Activated naive CD4-positive, alpha-beta T cell (primary cell): ENCODE results near the gene ITGB8.
"Not testable (repeated sequence)": the region's sequence is repeated elsewhere in the genome, so short reads cannot be mapped to it uniquely, and the experiment has no call there.

ENCODE experiments used
- DNase-seq, 4 experiments: peaks; one replicate each; lab custom pipeline; 2025; lab: John Stamatoyannopoulos, UW

The ITGB8 gene

DNA sequence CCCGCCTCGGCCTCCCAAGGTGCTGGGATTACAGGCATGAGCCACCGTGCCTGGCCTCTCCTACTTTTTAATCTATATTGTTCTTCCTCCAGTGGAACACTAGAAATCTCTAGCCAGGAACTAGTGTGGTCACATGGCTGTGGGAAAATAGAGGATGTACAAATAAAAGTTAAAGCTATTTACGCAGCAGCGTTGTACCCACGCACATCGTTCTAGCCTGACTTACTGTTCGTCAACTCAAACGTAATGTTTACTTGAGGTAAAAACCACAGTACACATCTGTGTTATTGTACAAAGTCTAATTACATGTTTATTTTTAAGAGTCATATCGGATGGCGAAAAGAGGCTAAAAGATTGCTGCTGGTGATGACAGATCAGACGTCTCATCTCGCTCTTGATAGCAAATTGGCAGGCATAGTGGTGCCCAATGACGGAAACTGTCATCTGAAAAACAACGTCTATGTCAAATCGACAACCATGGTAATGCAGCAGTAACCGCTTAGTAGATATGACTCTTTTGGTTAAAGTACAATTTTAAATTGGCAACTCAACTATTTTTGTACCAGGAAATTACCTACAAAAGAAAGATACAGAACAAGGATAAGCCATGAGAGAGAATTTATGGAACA, 50.8 kb downstream of the ITGB8 start:
- DNase-seq, result no peak

DNA sequence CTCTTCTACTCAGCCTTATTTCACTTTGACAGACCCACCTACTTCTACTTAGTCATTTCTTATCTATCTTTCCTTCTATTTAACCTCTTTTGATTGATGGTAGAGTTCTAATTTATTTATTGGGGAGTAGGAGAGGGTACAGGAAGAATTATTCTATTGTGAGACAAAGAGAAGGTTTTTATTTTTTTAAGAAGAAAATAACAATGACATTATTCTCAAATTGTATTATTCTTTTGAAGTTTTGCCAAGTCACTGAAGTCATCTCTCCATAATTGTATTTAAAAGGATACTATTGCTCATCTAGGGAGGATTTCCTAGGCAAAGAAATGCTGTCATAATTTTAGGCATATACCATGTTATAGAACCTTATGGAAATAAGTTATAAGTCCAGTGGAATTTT, 52.7 kb downstream of the ITGB8 start:
- DNase-seq, result no peak

DNA sequence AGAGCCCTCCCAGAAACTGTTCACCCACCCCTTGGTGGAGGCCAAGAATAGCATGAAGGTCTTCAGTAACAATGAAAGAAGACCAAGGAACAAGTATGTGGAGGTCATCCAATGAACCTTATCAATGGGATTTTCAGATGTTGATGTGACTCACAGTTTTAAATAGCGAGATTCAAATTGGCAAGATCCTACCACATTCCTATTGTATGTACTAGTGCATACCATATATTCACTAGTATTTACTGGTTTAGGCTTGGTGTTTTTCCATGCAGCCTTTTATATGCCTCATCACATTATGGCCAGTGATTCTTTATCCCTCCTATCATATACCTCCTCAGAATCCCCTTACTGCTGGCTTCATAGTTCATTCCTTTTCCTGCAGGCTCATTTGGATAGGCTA, 54.4 kb downstream of the ITGB8 start:
- DNase-seq, result no peak

DNA sequence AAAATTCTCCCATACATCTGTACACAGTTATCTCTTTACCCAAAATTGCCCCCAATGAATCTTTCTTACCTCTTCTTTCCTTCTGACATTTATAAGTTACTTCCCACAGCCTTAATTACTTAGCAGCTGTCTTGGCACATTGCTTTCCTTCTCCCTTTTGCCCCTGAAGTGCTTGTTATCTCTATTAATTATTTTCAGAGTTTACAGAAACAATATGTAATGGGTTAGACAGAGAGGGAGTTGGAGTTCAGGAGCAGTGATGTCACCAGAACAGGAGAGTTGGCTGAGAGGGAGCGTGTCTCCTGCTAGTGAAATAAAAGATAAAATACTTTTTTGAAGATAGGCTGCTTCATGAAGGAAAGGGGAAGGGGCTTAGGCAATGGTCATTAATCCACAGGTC, 57.4 kb downstream of the ITGB8 start:
- no peak for DNase-seq

DNA sequence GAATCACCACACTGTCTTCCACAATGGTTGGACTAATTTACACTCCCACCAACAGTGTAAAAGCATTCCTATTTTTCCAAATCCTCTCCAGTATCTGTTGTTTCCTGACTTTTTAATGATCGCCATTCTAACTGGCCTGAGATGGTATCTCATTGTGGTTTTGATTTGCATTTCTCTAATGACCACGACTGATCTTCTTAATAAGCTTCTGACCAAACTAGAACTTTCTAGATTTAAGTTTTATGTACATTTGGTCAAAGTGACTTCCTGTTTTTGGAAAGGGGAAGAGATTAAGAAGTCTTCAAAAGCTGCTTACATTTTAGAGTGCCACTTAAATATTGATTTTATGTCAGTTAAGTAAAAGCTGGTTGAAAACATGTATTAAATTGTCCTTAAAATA, 58.5 kb downstream of the ITGB8 start:
- DNase-seq, result not testable (repeated sequence)

DNA sequence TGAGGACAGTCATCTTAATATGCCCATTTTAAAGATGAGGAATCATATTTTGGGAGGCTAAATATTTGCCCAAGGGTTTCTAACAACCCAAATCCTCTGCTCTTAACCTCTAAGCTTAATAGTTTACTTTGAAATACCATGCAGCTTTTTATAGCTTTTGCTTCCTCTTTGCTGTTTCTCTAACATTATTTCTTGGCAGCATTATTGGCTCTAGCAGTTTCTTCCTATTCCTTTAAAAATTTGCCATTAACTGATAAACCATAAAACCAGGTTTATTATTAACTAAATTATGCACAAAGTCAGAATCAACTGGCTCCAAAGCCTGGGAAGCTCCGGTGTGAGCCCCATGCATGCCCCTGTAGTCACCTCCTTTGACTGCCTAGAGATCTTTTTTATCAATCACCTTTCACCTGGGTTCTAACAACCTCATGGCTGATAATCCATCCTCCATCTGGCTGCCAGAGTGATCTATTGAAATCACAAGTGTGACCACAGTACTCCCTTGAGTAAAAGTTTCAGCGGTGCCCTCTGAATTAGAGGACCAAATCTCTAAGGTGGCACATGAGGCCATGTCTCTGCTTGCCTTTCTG, 62.4 kb downstream of the ITGB8 start:
- no peak for DNase-seq

DNA sequence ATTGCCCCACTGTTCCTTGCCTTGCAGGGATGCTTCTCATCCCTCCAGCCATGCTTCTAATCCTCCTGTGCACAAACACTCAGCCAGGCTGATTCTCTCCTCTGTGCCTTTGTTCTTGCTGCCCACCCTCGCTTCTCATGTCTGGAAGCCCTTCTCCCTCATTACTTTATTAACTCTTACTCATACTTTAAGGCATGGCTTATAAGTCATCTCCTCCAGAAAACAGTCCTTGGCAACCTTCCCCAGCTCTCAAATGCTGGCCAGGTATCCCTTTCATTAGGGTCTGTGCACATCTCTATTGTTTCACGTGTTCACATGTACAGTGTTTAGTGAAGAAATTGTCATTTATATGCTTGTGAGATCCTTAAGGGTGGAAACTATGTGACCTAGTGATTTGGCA, 62.9 kb downstream of the ITGB8 start:
- no peak for DNase-seq

DNA sequence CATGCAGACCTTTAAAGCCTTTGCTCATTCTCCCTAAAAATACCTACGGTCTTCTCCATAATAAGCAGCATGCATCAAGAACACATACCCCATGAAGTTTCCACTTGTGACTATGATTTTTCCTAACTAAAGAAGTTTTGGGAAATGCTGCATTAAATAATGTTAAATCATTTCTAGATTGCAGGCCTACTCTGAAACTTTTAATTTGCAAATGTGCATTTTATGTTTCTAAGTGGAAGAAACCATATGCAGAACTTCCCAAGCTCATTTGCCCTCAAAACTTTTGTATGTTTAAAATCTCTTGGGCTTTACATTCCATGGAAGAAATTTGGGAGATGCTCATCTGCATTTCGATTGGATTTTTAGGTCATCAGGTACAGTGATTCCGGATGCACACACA, 63.6 kb downstream of the ITGB8 start:
- DNase-seq, result no peak

DNA sequence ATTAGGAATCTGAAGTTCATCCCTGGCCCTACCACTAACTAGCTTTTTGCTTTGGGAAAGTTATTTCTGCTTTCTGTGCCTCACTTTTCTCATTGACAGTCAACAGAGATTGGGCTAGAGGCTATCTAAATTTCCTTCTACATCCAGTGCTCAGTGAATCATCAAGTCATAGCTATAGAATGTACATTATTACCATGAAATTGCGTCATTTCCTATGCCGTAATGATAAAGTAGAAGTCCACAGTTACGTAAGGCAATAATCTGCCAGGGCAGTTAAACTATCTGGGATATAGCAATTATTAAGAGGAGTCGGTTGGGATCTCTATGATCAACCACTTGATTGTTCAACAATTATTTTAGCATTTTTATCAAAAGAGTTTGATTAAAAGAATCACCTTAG, 64.4 kb downstream of the ITGB8 start:
- no peak for DNase-seq

DNA sequence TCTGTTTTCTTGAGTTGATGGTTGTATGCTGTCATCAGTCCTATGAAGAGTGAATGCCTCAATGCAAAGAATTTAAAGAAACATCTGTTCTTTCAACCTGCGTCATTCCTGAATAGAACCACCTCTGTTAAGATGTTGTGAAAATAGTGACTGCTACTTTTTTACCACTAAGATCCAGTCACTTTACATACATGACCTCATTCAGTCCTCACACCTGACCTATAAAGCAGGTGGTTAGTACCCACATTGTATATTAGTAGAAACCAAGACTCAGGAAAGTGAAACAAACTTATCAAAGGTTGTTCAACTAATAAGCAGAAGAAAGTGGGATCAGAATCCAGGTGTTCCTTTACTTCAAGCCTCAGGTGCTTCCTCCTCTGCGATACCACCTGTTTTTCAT, 64.8 kb downstream of the ITGB8 start:
- DNase-seq, result no peak

DNA sequence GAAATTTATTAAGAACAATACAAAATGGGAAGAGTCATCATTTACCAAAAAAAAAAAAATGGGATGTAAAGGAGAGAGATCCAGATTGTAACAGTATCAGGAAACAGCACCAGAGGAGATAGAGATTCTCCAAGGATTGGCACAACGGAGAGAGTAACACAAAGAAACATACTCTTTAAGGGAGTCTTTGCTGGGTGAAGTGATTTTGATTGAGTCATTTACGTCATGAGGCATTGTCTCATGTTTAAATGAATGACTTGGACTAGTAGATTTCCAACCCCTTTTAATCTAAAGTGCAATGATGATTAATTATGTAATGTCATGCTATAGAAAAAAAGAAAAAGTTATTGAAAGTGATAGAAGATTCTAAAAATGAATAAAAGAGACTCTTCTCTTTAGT, 68.8 kb downstream of the ITGB8 start:
- no peak for DNase-seq

DNA sequence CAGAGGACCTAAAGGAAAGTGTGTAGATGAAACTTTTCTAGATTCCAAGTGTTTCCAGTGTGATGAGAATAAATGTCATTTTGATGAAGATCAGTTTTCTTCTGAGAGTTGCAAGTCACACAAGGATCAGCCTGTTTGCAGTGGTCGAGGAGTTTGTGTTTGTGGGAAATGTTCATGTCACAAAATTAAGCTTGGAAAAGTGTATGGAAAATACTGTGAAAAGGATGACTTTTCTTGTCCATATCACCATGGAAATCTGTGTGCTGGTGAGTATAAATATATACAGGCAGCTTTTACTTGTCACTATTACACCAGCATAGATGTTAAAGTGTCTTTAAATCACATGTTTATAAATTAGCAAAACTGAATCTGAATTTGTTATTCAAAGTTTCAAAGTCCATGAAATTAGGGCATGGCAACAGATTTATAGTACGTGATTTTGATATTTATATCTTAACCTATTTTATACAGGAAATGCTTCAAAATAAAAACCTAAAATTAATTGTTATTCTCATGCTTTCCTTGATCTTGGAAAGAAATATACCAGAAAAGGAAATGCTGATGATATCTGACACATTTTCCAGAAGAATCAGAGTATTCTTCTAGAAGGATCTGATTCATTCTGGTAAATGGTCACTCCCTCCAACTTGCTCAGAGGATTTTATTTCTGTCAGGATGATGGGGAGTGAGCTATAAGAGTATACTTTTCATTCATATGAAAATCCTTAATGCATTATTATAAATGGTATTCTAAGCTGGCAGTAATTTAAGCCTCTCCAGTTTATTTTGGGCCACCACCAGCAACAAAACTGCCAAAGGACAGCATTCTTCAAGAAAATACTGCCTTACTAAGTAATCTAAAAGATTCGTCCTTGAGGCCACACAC, 71.4 kb downstream of the ITGB8 start:
- no peak for DNase-seq

DNA sequence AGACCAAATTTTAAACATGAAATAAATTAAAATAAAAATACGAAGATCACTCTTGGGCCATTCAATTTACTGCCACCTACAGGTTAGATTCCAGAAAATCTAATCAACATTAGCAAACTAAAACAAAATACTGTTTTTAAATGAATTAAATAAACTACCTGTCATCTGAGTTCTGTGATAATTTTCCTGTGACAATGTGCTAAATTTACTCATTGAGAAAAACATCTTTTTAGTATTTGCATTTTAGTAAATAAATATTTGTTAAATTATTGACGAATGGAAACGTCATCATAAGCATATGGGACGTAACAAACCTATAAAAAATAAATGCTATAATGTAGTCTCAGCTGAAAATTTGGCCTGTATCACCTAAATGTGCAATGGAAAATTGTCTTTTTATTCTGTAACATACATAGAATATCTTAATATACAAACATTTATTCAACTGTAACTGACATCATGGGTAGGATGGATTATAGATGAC, 72.1 kb downstream of the ITGB8 start:
- no peak for DNase-seq

DNA sequence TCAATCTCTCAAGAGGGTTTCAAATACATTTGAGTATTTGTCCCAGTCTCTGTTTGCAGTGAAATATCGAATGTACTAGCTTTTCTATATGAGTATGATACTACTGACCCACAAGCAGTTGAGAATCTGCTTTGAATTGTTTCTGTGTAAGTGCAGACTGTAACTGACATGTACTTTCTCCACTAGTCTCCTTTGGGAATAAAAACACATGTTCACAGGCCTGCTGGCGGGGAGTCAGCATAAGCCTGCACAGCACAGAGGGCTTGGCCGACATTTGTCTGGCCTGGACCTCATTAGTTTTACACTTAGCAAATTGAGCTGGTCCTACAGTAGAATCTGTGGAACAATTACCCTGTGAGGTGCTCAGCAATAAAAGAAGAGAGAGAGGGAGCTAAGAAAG, 72.6 kb downstream of the ITGB8 start:
- no peak for DNase-seq

DNA sequence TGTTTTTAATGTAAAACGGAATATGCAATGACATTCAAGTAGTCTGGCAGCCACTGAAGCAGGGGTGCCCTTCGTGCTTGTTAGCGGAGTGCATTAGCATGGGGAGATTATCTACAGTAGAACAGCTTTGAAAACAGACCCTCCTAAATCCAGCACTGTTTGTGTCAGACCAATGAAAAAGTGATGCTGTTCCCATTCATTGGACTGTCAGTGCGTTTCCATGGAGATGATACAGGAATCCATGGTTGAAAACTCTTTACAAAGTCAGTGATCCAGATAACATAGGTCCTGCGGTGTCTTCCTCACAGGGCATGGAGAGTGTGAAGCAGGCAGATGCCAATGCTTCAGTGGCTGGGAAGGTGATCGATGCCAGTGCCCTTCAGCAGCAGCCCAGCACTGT, 73.6 kb downstream of the ITGB8 start:
- no peak for DNase-seq

DNA sequence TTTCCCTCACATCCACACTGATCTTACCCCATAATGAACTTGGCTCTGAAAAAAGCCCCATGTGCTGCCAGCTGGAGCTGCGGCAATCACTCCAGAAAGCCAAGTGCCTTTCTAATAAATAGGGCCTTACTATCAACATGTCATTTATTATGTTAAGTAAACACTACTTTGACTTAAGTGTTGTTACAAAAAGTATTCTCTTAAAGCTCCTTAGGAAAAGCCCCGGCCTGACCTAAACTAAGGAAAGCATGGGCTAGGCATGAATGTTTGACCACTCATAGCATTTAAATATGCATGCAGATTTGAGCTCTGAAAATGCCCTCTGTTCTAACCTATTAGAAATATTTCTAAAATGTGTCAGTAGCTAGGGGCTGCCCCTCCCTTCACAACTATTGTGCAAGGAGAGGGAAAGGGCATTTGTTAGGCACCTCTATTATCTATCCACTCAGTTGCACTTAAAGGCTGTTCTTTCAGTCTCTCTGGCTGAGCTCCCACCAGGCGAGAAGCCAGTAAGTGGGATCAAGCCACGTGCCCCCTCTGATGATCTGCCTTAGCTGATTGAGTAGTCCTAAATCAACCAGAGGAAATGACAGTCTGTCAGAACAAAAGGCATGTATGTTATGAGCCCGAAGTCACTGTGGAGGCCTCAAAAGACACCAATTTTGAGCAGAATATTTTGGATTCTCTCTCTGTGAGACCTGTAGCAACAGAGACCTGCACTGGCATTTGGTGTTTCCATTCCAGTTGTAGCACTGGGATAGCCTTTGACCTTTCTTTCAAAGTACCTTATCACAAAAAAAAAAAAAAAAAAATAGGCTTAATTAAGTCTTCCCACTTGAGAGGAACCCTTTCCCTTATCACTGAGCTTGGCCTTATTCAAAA, 77.1 kb downstream of the ITGB8 start:
- no peak for DNase-seq

DNA sequence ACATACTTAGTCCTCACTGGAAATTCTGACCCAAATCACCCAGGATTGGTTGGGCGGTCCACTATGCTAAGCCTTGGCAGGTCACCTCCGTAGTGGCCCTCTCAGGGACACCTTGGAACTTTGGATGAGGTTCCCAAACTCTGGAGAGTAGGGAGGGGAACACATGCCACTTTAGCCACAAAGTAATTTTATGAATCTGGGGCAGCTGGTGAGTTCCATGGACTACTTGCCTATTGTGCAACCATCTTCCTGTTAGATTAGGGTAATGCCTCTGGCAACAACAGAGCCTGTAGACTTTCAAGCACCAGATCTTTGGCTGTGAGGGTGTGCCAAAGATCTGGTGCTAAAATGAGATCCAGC, 77.7 kb downstream of the ITGB8 start:
- DNase-seq, result no peak

DNA sequence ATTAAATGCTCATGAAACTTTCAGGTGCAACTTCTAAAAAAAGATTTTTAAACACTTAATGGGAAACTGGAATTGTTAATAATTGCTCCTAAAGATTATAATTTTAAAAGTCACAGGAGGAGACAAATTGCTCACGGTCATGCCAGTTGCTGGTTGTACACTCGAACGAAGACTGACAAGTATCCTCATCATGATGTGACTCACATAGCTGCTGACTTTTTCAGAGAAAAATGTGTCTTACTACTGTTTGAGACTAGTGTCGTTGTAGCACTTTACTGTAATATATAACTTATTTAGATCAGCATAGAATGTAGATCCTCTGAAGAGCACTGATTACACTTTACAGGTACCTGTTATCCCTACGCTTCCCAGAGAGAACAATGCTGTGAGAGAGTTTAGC, 79.3 kb downstream of the ITGB8 start:
- no peak for DNase-seq

DNA sequence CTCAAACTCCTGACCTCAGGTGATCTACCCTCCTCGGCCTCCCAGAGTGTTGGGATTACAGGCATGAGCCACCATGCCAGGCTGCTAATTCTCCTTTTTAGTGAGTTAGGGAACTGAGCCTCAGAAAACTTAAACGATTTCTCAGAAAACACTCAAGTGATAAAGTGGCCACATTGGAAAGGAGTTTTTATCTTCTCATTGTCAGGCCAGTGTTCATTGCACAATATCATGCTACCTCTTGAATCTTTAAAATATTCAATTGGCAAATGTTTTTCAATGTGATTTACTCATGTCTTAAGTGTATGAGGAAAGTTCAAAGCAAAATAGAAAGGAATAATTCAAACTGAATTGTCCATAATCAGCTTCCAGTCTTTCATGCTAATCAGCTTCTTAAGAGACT, 80.7 kb downstream of the ITGB8 start:
- DNase-seq, result no peak

DNA sequence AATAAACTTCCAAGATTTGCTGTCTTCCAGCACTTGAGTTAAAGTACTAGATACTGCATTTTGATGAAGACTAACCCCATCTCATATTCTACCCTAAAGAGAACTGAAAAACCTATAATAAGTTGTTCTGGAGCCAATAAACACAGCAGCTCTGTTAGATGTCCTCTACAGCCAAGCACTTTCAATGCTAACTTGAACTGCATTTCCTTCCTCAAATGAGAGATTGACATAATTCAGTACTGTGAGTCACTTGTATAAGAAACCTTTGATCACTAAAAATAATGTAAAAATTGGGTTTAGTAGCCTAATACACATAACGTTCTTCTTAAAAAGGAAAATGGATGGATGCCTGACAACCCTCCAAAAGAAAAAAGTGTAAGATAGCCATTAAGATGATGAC, 81.3 kb downstream of the ITGB8 start:
- DNase-seq, result no peak

DNA sequence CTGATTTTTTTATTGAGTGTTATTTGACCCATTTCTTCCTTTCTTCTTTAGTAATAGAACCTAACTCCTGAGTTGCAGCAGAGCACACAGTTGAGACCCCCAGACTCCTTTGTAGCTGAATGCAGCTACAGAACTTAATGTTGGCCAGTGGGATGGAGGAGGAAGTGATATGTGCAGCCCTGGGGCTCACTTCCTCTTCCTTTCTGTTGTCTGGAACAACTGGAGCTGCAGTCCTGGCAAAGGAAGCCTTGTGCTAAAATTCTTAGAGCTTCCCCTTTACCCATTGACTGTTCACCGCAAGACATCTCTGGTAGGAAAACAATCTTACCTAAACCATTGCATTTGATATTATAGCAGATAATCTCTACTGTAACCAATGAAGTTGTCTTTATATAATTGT, 86.6 kb downstream of the ITGB8 start:
- no peak for DNase-seq

DNA sequence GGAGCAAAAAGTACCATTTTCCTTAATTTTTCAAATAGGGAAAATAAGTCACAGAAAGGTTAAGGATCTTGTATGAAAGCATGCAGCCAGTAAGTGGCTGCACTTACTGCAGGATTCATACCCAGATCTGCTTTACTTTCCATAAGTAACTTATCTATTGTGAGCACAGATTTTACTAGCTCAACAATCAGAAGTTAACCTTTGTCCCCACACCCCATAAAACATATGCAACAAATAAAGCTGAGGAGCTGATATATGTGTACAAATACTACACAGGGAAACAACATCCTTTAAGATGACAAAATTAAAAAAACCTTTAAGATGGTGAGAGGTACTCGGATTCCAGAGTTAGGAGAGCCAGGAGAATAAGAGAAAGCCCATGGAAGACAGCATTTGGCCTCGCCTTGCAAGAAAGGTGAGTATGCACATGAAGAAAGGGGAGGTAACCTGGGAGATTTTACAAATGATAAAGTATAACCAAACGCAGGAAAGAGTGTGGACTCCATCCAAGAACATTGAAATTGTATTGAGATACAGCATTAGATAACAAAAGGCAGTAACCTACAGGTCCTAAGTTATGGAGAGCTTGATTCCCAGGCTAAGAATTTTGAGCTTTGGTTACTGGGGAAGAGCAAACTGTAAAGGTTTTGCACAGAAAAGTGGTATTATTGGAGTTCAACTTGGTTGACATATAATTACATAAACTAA, 87.1 kb downstream of the ITGB8 start:
- DNase-seq, result no peak
